Medulla oblongata (tissue), 1 donor: ENCODE data around the gene LGR4.

Source experiments
- DNase-seq: peaks from one replicate; pipeline ENCODE4 v3.0.0-alpha.2; 2015; ENCODE audit errors: extremely low spot score

Gene LGR4

DNA sequence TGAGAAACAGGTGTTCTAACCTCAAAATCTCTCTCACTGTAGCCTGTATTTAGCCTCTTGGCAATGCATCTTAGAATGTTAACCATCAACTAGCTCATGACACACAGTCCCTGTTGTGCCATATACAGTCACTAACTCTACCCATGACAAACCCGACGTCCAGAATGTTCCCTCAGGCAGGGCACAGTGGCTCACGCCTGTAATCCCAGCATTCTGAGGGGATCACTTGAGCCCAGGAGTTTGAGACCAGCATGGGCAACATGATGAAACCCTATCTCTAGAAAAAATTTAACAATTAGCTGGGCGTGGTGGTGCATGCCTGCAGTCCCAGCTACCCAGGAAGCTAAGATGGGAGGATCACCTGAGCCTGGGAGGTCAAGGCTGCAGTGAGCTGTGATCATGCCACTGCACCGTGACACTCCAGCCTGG, 91.3 kb downstream of the LGR4 start:
- DNase-seq: no peak

DNA sequence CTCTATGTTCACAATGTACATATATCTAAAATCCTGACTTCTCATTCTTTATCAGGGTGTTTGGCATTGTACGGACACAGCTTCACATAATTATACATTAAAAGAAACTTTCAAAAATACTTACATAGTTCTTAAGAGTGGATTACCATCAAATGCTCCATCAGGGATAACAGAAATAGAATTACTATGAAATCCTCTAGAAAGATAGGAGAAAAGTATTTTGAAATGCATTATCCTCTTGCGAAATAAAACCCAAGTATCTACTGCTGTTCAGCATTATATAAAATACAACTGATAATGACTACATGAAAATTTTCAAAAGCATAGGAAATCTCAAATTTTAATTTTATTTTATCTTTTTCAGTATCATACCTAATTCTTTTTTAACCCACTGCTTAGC, 91.8 kb downstream of the LGR4 start:
- DNase-seq: no peak

DNA sequence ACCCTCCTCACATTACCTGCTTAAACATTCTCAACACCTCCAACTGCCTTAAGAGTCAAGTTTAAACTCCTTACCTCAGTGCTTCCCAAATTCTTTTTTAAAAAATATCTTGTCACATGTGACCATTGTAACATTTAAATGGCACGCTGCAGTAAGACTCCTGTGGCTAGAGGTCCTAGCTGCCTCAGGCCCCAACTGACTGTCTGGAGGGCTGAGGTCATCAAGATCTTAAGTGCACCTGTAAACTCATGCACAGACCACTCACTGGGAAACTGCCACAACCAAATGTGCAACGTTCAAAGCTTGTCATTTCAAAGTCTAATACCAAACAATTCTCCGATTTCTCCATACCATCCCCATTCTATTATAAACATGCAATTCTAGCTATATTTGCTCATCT, 93.1 kb downstream of the LGR4 start:
- no peak for DNase-seq

DNA sequence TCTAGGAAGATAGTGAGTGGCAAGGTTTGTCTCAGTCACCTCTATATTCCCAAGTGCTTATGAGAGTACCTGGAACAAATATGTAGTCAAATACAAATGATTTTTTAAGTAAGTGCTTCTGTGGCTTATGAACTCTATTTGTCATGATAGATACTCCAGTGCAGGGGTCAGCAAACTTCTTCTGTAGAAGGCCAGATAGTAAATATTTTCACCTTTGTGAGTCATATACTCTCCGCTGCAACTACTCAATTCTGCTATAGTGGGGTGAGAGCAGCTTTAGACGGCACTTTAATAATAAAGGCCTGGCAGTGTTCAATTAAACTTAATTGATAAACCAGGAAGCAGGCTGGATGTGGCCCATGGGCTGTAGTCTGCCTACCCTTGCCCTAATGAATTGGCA, 97.2 kb downstream of the LGR4 start:
- DNase-seq: no peak

DNA sequence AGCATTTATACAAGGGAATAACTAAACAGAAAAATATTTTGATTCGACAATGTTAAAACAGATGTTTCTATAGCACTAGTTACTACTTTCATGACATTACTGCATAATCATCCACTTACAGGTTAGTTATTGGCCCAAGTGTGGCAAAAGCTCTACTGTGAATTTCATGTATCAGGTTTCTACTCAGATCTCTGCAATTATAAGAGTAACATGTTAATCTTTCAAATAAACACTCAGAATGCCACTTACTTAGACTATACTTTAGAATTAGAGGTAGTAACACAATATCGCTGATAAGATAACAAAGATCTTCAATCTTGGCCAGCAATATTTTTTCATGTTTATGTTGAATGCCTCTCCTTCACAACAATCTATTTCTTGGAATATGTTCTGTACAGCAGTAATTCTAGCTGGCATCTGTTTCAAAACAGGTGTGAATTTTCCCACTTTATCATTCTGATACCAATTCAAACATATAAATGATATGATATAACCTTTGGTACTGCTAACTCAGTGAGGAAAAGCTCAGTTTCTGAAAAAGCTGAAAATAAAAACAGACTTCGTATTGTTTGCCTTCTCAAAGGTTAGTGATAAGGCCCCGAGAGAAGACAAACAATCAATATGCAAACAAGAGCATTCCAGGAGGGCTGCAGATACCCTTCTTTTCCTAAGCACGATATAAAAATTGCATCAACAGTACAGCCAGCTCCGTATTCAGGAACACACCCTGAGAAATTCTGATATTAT, 98.6 kb downstream of the LGR4 start:
- no peak for DNase-seq

DNA sequence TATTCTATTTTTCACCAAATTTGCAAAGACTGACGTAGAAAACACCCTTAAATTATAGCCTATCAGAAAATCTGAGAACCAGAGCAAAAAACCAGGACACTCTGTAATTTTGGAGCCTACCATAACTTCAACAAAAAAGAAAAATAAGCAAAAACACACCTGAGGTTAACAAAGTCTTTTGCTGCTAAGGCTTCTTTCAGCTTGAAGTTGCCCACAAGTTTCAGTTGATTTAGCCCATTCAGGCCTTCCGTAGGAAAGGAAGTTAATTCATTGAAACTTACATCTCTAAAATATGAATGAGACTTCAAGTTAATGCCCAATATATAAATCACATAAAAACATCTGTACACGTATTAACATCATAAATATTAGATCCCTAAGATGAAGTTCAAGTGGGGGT, 99.2 kb downstream of the LGR4 start:
- DNase-seq: no peak

DNA sequence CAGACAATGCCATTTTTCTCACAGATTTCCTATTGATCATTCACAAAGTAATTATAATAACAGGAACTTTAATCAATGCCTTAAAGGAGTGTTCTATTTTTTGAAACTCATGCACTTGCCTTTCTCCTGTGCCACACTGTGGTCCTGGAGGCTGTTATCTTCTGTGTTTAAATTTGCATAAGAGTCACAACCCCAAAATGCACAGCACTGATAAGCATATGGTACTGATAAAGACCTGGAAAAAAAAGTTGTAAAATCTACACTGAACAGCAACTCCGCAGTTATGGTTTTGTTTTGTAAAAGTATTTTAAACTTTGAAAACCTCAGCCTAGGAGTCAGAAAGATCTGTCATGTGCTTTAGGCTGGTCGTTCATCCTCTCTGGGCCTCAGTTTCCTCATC, 100.4 kb downstream of the LGR4 start:
- no peak for DNase-seq

DNA sequence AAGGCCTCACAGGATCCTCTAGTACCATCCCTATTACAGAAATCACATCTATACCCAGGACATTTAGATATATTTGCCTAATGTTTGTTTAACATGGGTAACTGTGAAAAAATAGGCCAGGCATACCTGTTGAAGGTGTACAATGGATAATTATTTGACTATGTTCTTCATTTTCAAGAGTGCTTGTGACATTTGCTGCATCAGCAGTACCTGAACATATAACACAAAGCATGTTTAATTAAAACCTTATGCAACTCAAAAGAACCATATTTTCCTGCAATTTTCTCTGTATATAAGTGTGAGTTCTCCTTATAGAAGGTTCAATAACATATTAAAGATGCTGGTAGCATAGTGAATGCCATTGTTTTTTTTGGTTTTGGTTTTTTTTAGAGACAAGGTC, 101.1 kb downstream of the LGR4 start:
- no peak for DNase-seq

DNA sequence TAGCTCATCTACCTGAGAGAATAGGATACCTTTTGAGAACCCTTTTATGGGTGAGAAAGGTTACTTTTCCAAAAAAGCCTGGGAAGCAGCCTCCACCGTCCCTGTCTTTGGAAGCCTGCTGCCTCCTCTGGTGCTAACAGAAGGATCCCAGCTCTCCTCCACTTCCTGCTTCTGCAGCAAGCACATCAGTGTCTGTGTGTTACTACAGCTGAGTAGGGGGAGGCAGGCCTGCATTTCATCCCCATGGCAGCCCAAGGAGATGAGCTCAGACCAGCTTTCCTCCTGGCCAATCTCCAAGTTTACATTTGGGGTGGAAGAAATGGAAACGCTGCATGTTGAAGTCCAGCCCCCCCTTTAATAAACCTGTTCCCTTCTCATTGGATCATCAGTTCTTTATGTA, 102.2 kb downstream of the LGR4 start:
- no peak for DNase-seq

DNA sequence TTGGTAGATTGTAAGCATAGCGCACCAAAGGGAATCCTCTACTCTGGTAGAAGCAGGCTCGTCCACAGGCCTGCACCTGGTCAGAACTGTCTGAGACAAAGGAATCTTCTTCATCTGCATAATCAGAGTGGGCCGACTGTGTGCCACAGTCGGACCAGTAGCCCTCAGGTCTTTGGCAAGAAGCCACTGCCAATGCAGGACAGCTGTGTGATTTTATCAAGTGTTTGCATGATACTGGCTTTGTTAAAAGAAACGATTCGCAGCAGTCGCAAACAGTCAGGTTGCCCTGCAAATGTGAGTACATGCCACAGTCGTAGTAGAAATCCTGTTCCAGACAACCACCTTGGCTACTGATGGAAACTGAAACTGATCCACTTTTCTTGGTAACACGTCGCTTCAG, 104.7 kb downstream of the LGR4 start:
- DNase-seq: no peak

DNA sequence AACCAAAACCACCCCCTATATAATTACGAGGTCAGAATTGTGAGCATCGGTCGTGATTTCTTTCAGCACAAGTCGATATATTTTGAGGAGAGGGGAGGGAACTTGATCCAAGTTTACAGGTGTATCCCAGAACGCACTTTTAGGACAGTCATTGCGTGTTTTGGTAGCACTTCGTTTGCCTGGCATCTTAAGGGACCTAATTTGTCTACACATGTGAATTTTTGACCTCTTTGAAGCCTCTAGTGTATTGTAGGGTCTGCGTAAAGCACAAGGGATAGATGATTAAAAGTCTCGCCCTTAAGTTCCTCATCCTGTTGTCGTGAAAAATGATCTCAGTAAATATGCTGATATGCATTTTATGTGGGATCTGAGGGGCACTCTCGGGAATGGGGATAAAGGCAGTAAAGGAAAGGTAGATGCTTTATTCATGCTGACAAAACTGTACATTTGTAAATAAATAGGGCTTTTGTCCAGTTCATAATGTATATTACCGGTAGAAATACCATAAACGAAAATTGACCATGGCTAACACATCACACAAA, 108.9 kb downstream of the LGR4 start:
- DNase-seq: no peak

DNA sequence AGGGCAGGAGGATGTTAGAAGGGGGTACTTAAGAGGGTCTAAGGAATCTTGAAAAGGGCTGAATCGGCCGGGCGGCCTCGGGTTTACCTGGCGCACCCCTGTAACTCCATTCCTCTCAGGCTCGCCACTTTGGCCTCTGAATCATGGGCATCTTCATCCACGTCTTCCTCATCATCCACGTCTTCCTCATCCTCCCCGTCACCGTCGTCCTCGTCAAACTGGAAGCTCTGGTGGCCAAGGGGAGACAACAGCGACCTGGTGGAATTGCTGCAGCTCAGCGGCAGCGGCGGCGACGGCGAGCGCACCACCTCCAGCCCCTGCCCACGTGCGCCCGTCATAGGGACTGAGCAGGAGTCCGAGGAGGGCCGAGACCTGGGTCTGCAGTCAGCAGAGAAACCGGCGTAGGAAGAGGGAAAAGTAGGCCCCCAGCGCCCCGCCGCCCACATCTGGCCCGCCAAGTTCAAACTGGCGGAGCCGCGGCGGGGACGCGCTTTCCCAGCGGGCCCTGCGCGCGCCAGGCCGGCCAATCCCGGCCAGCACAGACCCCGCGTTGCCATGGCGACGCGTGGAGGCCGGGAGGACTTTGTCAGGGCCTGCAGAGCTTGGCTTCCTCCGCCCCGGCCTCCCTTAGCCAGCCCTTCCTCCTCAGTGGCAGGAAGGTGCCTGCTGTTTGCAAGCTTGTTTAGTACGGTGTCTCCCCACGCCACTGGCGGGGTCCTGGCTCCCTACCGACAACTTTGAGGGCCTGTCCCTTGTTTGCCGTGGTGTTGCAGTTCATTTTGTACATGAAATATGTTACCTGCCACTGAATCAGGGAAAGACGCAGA, 109.6 kb downstream of the LGR4 start, which contains the start of gene CCDC34:
Gene CCDC34, minus strand, starts transcription at position 467 of the 827 bp plus-strand sequence. Its CDS starts 21 bp downstream, at position 446.
- DNase-seq: peak; percentile 94

DNA sequence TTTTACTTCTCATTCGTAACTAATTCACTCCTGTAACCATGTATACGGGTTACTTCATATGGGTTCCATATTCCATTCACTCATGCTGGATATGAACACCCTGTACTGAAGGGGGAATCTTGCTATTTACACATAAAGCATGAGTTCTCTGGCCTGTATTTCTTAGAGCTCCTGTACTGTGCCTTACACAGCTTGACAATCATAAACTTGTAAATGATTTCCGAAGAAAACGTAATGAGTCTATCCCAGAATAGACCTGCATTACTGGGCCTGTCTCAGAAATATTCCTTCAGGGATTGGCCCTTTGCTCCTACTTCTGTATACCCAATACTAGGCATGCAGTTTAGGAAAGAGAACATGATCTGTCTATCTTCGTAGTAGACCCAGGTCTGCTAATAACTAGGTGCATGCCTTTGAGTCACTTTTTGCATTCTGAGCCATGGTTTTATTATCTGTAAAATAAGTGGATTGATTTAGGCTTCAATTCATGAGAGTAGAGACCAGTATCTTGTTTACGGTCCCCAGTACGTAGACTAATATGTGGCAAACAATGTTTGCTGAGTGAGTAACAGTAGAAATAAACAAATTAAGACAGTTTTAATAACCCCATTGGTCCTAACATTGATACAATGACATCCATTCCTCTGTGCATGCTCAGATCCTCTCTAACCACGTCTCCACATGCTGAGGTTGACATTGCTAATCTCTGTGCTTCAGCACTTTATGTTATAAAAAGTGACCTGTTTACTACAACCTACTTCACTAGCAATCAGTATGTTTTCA, 110.8 kb downstream of the LGR4 start:
- DNase-seq: no peak

DNA sequence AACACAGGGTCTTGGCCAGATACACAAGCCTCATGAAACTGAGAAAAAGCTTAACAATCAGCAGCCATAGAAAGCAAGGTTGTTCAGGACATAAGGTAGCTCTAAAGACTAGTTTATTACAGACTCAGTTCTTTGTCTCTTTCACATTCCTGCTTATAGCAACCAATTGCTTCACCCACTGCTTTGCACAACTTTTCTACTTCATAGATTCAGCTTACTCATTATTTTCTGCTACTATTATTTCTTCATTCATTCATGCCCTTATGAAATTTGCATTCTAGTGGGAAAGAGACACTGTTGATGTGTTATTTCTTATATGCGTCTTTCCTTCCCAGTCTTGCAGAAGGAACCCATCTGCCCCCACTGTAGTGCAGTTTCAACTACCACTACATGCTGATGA, 114.3 kb downstream of the LGR4 start:
- no peak for DNase-seq

DNA sequence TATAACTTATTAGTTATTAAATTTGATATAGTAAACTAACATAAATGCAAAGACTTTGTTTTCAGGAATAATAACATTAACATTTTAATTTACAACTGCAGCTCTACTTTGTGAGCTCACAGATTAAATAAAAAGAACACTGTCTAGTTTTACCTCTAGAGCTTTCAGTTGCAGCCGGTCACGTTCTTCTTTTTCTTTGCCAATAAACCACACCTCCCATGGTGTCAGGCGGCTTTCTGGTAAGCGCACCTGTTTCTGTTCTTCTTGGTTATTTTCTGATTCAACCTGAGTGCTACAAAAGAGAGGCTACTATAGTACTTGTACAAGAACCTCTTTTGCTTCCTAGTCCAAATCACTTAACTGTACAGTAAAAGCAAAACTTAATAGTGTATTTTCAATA, 115.3 kb downstream of the LGR4 start:
- DNase-seq: no peak

DNA sequence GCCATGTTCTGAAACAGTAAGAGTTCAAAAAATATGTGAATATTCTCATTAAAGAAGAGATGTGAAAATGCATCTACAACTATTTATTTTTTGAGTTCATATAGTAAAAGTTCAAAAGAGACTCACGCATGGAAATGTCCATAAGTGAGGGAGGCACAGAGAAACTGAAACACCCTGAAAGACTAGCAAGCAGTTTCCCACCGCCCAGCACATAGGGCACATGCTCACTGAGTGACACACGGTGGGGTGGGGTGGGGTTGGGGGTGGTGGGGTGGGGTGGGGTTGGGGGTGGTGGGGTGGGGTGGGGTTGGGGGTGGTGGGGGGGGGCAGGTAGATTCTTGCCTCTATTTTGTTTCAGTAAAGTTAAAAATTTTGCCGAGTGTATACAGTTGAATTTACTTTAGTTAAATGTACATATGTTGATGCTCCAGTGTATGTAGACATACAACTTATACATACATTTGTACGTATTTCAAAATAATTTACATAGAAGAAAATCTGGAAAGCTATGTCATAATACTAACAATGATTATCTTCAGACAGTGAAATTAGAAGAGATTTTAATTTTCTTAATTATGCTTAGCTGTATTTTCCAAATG, 115.9 kb downstream of the LGR4 start:
- DNase-seq: no peak

DNA sequence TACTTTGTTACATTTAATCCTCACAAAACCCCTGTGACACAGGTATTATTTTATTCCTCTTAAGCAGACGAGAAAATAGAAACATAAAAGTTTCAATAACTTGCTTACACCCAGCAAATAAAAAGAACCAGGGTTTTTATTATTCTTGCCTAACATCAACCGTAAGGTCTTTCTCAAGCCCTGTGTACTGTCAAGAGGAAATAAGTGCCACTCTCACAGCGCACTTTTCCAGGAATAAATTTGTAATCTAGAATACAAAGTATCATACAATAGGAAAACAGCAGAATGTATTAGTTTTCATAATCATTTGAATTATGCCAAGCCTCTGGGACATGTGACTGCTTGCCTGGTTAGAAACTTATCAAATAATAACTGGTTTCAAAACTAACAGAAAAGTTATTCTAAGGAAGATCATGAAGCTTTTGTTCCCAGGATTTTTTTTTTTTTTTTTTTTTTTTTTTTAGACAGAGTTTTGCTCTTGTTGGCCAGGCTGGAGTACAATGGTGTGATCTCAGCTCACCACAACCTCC, 117.0 kb downstream of the LGR4 start:
- no peak for DNase-seq

DNA sequence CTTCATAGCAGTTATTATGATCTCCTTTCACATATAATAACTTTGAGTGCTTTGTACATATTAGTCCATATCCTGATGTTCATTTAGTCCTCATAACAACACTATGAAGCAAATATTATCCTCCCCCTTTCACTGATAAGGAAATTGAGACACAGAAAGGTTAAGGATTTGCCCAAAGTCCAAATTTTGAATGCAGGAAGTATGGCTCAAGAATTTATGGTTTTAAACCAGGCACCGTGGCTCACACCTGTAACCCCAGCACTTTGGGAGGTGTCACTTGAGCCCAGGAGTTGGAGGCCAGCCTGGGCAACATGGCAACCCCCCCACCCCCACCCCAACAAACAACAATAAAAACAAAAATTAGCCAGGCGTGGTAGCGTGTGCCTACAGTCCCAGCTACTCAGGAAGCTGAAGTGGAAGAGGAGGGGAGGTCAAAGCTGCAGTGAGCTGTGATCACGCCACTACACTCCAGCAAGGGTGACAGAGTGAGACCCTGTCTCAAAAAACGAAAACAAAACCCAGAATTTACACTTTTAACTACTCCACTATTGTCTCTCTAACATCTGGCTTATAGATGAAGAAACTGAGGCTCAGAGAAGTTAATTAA, 118.1 kb downstream of the LGR4 start:
- no peak for DNase-seq

DNA sequence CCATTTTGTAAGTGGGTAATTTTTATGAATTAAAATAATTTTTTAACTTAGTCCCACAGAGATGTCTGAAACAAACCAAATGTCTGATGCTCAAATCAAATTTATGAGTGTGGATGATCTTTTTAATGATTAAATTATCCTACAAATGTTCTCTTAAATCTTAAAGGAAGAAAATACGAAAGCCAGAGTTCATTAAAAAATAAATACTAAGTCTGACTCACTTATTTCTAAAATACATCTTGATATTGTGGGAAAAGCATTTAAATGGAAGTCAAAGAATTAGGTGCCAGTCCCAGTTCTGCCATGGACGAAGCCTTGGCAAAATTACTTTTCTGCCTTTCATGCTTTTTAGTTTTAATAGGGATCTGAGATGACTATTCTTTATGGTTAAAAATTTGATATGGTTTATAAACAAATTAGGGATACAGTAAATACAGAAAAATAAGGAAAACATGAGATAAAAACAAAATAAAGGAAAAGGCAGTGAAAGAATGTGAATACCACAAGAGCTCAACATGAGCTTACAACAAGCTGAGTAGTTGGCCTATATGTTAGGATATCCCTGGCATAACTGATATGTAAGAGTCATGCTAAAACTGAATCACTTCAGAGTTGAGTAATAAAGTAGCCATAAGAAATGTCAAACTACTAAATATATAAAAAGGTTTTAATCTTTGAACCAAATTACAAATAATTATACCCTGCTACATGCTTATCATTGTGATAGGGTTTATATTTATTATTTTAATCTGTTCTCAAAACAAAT, 118.8 kb downstream of the LGR4 start:
- no peak for DNase-seq

DNA sequence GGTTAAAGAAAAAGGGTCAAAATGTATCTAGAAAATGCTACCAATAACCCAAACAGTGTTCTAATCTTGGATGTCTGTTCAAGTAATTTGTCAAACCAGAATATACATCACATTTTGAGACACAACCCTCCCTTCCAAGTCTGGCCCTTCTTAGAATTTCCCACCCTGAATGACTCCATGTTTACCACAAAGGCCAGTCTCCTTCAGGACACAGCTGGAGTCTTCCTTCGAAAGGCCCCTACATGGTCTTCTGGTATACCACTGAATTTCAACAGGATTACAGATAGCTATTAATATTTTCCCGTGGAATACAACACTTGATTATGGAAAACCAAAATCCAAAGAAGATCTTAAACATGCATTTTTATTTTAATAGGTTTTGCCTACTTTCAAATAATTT, 119.8 kb downstream of the LGR4 start:
- DNase-seq: no peak
